GM03348 (cell line): ENCODE results near the gene CALD1.
"Not testable (repeated sequence)": the region's sequence is repeated elsewhere in the genome, so short reads cannot be mapped to it uniquely, and the experiment has no call there.

Experiments
- DNase-seq: peaks from one replicate; pipeline ENCODE4 v3.0.0; 2012; ENCODE audit warnings: low spot score

The CALD1 gene

GRCh38 chr7:134954197-134955082 is 175.0 kb downstream of the CALD1 start:
- DNase-seq: peak; percentile 28

GRCh38 chr7:134957005-134957404 is 177.6 kb downstream of the CALD1 start:
- no peak for DNase-seq

DNA sequence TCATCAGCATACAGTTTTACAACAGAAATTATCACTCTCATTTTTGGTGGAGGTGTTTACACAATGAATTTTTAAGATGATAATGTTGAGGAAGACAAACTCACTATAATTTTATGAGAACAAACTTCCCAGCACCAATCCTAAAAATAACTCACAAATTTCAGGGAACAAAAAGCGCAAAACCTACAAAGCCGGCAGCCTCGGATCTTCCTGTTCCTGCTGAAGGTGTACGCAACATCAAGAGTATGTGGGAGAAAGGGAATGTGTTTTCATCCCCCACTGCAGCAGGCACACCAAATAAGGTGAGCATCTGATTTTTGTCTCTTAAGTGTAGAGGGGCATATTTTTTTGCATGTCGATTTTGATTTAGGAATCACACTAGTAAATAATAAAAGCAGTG is 180.4 kb downstream of the CALD1 start:
- no peak for DNase-seq

DNA sequence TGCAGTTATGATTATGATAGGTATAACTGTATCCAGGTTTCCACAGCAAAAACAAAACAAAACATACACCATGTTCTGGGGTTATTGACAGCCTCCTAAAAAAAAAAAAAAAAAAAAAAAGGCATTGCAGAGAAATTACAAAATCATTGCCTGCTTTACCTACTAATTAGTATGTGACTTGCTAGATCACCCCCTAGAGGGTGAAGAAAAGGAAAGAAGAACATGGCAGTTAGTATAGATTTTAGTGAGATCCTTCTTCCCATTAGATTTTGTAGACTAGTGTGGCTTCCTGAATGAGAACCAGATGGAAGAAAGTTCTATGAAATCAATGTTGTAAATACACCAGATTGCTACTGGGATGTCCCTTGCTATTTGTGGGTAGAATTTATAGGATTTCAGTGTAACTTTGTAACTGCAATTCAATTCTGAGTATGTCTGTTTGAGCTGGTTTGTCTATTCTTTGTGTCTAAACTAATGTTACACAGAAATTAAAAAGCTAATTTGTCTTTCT is 182.9 kb downstream of the CALD1 start:
- DNase-seq: no peak

GRCh38 chr7:134963036-134963435 is 183.6 kb downstream of the CALD1 start:
- no peak for DNase-seq

DNA sequence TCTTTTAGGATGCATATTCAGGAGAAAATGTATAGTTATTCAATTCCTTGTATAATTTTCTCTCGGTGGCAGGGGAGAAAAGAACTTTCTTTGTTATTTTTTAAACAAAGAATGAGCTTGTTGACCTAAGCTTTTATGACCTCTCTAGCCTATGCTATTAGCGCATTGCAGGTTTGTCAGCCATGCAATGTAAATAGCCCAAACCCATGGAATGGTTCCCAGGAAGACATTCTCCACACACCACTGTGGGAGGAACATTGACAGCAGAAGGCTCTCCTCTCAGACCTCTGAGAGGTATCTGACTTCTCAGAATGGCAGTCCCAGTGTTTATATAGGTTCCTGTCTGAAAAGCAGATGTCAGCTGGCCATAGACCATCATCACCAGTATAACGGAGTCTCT is 187.3 kb downstream of the CALD1 start:
- no peak for DNase-seq

GRCh38 chr7:134968110-134968509 is 188.7 kb downstream of the CALD1 start:
- DNase-seq: no peak

GRCh38 chr7:134981645-134982044 is 202.2 kb downstream of the CALD1 start:
- not testable (repeated sequence) for DNase-seq

GRCh38 chr7:134985894-134986362 is 206.5 kb downstream of the CALD1 start:
- no peak for DNase-seq

DNA sequence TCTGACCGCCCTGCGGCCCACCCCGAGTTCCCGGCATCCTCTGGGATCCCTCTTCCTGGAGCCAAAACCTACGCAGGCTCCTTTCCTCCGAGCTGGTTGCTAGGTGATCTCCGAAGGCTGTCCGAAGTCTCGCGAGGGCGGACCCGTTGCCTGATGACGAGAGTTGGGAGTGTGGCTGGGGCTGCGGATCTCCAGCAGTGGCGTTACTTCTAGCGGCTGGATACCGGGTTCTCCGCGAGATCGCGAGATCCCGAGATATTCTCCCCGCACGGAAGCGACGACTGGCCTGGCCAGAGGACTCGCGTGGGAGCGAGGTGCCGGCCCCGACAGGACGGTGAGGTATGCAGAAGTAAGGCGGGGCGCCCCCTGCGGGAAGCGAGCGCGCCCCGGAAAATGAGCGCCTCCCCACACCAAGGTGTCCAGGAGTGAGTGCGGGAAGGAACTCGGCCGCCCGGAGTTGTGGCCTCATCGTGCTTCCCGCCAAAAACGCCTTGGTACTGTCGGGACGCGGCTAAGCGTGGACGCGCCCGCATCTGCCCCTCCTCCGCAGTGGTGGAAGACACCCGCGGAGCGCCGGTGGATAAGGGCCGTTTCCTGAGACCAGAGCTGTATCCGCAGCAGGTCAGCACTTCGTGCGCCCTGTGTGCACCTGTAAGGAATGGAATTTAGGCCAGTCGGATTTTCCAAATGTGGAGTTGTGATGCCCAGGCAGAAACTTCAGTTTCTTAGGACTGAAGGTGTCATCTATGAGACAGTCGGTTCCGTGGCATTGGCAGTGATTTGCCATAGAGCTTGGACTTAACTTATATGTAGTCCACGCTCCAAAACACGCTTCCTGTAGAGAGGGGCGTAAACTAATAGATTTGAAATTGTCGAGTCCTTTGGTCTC is 207.2 kb downstream of the CALD1 start, which contains the start of gene AGBL3:
TSS of gene AGBL3 (plus strand) at position 146 of the 889 bp plus-strand sequence. CDS start 1,426 bp downstream, outside the sequence.
- peak; percentile 96 for DNase-seq

GRCh38 chr7:134988161-134988560 is 208.7 kb downstream of the CALD1 start:
- no peak for DNase-seq

DNA sequence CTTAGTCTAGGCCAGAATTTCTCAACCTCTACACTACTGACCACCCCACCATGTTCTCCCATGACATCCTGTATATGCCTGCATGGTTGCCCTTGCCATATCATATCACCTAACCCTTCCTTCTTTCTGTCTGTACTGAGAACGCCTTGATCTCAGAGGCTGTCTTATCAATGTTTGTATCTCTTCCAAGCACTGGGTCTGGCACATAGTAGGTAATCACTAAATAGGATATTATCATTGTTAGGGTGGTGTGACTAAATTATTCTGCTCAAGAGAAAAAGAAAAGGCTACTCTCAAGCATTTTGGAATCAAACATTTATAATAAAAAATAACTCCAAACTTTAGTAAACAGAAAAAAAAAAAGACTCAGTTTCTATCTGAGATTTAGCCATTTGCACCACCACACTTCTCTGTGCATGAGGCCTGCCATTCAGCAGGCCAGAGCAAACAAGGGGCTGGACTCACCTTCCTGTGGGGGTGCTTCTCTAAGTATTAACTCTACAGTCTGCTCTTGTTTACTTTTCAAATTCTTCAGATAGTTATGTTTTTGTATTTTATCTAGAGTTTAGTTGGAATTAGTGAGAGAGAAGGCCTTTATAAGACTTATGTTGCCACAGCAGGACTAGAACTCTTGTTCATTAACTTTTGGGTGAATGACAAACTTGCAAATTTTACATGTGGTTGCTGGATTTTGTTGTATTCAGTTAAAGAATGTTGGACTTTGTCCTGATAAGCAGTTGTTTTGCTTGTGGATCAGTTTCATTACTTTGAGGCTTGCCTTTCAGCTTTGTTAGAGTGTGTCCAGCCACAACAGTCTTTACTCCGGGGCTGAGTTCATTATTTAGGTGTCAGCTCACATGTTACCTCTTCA is 212.3 kb downstream of the CALD1 start:
- DNase-seq: no peak

DNA sequence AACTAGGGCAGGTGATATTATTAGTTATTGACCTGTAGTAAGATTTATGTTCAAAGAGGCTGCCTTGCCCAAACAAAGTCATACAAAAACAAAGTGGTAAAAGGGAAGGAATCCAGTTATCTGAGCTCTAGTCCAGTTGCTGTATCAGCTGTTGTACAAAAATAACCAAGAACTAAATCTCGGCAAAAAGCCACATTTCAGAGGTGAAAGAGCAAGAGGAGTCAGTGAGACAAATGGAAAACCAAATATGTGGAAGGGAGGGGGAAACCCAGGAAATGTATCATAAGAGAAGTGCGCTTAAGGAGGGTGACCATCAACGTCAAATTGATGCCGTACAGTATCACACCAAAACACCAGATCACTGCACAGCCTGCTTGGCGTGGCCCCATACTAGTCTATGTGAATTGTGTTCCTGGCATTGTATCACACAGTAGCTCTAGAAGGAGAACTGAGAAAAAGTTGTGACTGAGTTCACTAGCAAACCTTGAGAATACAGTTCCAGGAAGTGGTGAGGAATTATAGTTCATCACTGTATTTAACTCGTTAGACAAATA is 213.3 kb downstream of the CALD1 start:
- no peak for DNase-seq

GRCh38 chr7:134993877-134994456 is 214.5 kb downstream of the CALD1 start:
- DNase-seq: no peak

DNA sequence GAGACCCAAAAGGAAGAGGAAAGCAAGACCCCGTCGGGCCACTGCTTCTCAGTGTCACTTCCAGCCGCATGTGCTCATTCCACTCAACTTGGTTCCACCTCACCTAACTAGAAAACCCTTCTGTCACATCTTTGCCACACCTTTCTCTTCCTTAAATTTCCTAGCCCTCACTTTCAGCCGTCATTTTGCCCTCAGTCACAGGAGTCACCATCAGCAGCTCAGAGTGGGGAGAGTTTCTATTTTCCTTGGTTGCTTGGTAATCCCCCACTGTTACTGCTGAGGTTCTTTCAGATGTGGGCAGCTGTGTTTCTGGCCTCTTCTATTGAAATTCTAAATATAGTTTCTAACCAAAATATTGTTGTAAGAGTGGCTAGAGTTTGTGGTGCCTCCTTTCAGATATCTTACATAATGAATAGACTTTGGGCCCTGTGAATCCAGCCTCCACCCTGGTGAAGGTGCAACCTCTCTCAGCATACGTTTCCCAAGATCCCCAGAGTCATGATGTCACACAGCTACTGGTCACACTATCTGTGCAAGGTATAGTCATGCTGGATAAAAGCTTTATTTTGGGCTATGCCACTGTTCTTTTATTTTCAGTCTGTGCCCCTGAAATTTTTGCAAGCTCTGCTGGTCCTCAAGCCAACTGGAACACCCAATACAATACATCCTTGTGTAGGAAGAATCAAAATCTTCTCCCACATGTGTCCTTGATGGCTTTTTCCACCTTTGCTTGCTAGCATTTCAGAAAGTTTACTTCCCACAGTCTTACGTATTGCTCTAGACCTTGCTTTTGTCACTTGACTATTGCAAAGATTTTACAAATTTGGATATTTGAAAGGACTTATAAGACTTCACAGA is 216.0 kb downstream of the CALD1 start:
- DNase-seq: no peak

GRCh38 chr7:134996097-134996550 is 216.7 kb downstream of the CALD1 start:
- DNase-seq: no peak

DNA sequence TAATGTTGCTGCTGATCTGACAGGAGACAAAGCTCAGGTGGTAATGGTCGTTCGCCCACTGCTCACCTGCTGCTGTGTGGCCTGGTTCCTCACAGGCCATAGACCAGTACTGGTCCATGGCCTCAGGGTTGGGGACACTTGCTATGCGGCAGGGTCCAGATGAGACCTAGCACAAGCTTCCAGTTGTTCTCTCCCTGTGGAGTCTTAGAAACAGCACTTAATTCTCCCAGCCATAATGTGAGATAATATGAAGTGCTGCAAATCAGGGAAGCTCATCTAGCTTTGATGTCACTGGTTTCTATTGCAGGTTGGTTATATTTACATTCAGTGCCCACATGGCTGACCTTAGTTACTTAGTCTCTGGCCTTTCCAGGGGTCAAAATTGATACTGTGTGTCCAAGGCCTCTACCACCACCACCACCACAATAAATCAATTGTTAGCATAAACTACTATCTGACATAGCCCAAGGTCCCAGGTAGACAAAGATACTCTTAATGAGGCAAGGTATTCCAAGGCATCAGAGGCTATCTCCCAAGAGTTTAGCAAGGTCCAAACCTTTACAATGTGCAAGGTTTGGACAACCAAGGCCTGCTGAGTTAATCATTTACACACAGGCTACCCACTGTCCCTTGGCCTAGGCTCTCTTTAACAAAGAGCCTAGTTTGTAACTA is 217.9 kb downstream of the CALD1 start:
- DNase-seq: no peak

DNA sequence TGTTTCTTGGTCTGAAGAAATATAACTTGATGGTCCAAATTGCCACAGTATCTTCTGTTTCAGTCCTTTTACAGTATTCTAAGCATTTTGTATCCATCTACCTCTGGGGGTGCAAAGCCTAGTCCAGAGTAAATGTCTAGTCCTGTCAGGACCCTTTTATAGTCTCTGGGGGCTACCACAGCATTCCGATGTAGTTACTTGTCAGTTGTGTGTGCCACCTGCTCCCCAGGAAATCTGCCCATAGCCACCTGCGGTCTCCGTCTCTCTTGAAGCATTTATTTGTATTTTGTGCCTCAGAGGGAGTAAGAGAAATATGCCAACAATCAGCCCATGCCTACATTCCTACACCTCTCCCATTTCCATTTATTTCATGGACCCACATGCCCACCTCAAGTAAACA is 219.7 kb downstream of the CALD1 start:
- DNase-seq: no peak
